Stomach (tissue), 9 donors: ENCODE results near the gene WLS. TPM values are rescaled to one million over a fixed set of nuclear protein-coding genes. Genes with fewer than 3 reads are reported as not detected.

Experiments
- DNase-seq, 2 donors: peaks; one replicate each; pipeline versions ENCODE4 v3.0.0 to v3.0.0-alpha.2; 2013 to 2019
- H3K27ac ChIP-seq, 5 donors: fragments of 200-600 bp in 4 of 5; sonication (generic) in 4 of 5; one replicate each; pipeline ENCODE4 v1.5.1; 2013 to 2019; ENCODE audit warnings: mild to moderate bottlenecking in 1 of 5, moderate library complexity in 1 of 5
- H3K27me3 ChIP-seq, 3 donors: fragments of 200-600 bp; sonication (generic); one replicate each; pipeline ENCODE4 v1.5.1; 2017 to 2019; ENCODE audit warnings: mixed run types in 1 of 3
- H3K36me3 ChIP-seq, 4 donors: fragments of 200-600 bp; sonication (generic); 1 replicate in 3 of 4; 2 replicates in 1 of 4; pipeline ENCODE4 v1.5.1; 2016 to 2019
- H3K4me1 ChIP-seq, 4 donors: fragments of 200-600 bp; sonication (generic); one replicate each; pipeline ENCODE4 v1.5.1; 2016 to 2019
- H3K4me3 ChIP-seq, 4 donors: fragments of 200-600 bp; sonication (generic) in 3 of 4; one replicate each; pipeline ENCODE4 v1.5.1; 2016 to 2019; ENCODE audit warnings: mild to moderate bottlenecking in 1 of 4
- H3K9me3 ChIP-seq, 4 donors: fragments of 200-600 bp; sonication (generic); one replicate each; pipeline ENCODE4 v1.5.1; 2016 to 2019
- CTCF ChIP-seq, 7 experiments: fragments of 450-650 bp in 4 of 7; fragments of 200-600 bp in 3 of 7; sonication (generic) in 3 of 7; IDR thresholded peaks; one replicate each; pipeline ENCODE4 v1.5.1; 2016 to 2019; ENCODE audit warnings: antibody characterized with exemption in 7 of 7, control low read depth in 2 of 7, mild to moderate bottlenecking in 1 of 7
- EP300 ChIP-seq: sonication (generic); formaldehyde crosslinking; IDR thresholded peaks from one replicate; pipeline ENCODE4 v1.6.1; 2017; ENCODE audit warnings: antibody characterized with exemption
- POLR2A ChIP-seq, 4 donors: fragments of 450-650 bp; IDR thresholded peaks; one replicate each; pipeline ENCODE4 v1.6.1; 2016; ENCODE audit warnings: antibody characterized with exemption in 4 of 4, control low read depth in 2 of 4, mild to moderate bottlenecking in 1 of 4, moderate library complexity in 1 of 4
- POLR2AphosphoS5 ChIP-seq, 3 donors: sonication (generic); formaldehyde crosslinking; IDR thresholded peaks; one replicate each; pipeline ENCODE4 v1.6.1; 2016; ENCODE audit warnings: antibody characterized with exemption in 3 of 3
- WGBS, 5 donors: extraction: QIAGEN DNeasy Blood & Tissue Kit in 3 of 5; methylation state at CpG; one replicate each; pipeline versions ENCODE4 v1.1.5 to v1.1.7; 2013 to 2018; 5-methylcytosine and 5-hydroxymethylcytosine counted together
- intact Hi-C: fragments of 100-400 bp; cut with DNase I; formaldehyde crosslinking; loops from one replicate; pipeline ENCODE4 v1.15.1; 2023; ENCODE audit warnings: low total_unique reads
- polyA plus RNA-seq, 3 donors: library from polyadenylated mRNA; stranded (reverse); fragments of 200-250 nt; gene quantifications; one replicate each; pipeline ENCODE4 v1.2.3, GENCODE V29; 2013
- total RNA-seq, 5 donors: library from RNA; depleted of rRNA; stranded (reverse); fragments of >200 nt; gene quantifications; one replicate each; pipeline versions ENCODE4 v1.1.0 to v1.2.3, GENCODE V29; 2014 to 2016
- donor health status: healthy with polysubstance abuse.
- donor health status: Bipolar disorder and iron deficiency.
- donor health status: healthy.

Gene WLS
- total and polyA plus RNA-seq, 8 donors = 17.9 to 194 (median 66.8) TPM

- peaks cover 29 to 76% (median 70%) of the 10 kb centered on the region in 4 donors for H3K36me3 ChIP-seq
- 80 to 94% (median 92%) methylated on average over 5 of the region's 5 CpGs for WGBS, 5 donors
- H3K4me3 ChIP-seq = no peak overlapping the region
- TF ChIP-seq POLR2AphosphoS5 (IDR thresholded peaks at IDR 0.05) (no peak), CTCF (IDR thresholded peaks at IDR 0.05) (no peak), EP300 (no peak), POLR2A (IDR thresholded peaks at IDR 0.05) (no peak)
- H3K27me3 ChIP-seq = no peaks in the 10 kb centered on the region
- DNase-seq = no peak
- peaks cover 18 to 33% (median 28%) of the 10 kb centered on the region in 4 donors for H3K4me1 ChIP-seq
- H3K27ac ChIP-seq = peak overlapping the region in 1 of 5 donors; percentile 41
- no peaks in the 10 kb centered on the region for H3K9me3 ChIP-seq
- intact Hi-C loops = no loop called here
These were observed 83.1 kb downstream of the WLS start for GRCh38 chr1:68149110-68149798.

DNA sequence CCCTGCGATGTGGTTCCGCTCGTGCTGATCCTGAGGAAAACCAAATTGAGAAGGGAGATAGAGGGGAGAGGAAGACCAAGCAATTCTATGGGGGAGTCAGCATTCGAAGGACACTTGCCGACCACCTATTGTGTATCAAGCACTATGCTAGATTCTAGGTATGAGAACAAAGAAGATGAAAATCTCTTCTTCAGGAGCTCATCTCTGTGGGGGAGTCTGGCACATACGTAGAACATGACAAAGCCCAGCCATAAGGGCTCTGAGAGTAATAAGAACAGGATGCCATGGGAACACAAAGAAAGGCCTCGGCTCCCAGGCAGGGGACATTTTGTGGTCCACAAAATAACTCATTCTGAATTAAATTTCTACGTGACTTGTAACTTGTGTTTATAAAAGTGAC lies 83.7 kb downstream of the WLS start:
- intact Hi-C loops = no loop called here
- no peaks in the 10 kb centered on the region for H3K27me3 ChIP-seq
- peaks cover 28 to 76% (median 64%) of the 10 kb centered on the region in 4 donors for H3K36me3 ChIP-seq
- peak overlapping the region in 1 of 5 donors; percentile 40 for H3K27ac ChIP-seq
- peaks cover 21 to 39% (median 33%) of the 10 kb centered on the region in 4 donors for H3K4me1 ChIP-seq
- H3K4me3 ChIP-seq = no peak overlapping the region
- WGBS, 5 donors = 93 to 96% (median 95%) methylated on average over 8 of the region's 8 CpGs
- DNase-seq = no peak
- H3K9me3 ChIP-seq = no peaks in the 10 kb centered on the region
- TF ChIP-seq POLR2AphosphoS5 (IDR thresholded peaks at IDR 0.05) = no peak
- no peak for TF ChIP-seq CTCF (IDR thresholded peaks at IDR 0.05)
- TF ChIP-seq EP300 = no peak
- no peak for TF ChIP-seq POLR2A (IDR thresholded peaks at IDR 0.05)

- intact Hi-C loops = no loop called here
- Histone ChIP-seq H3K27me3 (no peaks in the 10 kb centered on the region), H3K9me3 (no peaks in the 10 kb centered on the region), H3K27ac (peak overlapping the region; percentile 11 to 82 (median 40)), H3K4me3 (no peak overlapping the region), H3K4me1 (peaks cover 21 to 49% (median 42%) of the 10 kb centered on the region in 4 donors), H3K36me3 (peaks cover 21 to 72% (median 58%) of the 10 kb centered on the region in 4 donors)
- DNase-seq = peak; percentile 30 to 38
- WGBS, 5 donors = 55 to 63% (median 61%) methylated on average over 4 of the region's 4 CpGs
- TF ChIP-seq POLR2A (IDR thresholded peaks at IDR 0.05) (no peak), POLR2AphosphoS5 (IDR thresholded peaks at IDR 0.05) (peak in 1 of 3 donors; percentile 12)
These were observed 84.7 kb downstream of the WLS start for GRCh38 chr1:68147534-68148171.

GRCh38 chr1:68145418-68146126 lies 86.8 kb downstream of the WLS start:
- DNase-seq = peak; percentile 80 to 84
- Histone ChIP-seq H3K9me3 (no peaks in the 10 kb centered on the region), H3K27ac (peak overlapping the region; percentile 68 to 83 (median 78)), H3K36me3 (peaks cover 21 to 53% (median 45%) of the 10 kb centered on the region in 4 donors), H3K4me3 (peak overlapping the region in 1 of 4 donors; percentile 6), H3K27me3 (no peaks in the 10 kb centered on the region), H3K4me1 (peaks cover 25 to 70% (median 52%) of the 10 kb centered on the region in 4 donors)
- TF ChIP-seq EP300 = no peak
- no peak for TF ChIP-seq POLR2A (IDR thresholded peaks at IDR 0.05)
- no peak for TF ChIP-seq CTCF (IDR thresholded peaks at IDR 0.05)
- peak in 2 of 3 donors; percentile 23 to 73 for TF ChIP-seq POLR2AphosphoS5 (IDR thresholded peaks at IDR 0.05)
- 19 to 31% (median 23%) methylated on average over 10 of the region's 10 CpGs for WGBS, 5 donors
- intact Hi-C loops = no loop called here
